IPS-20b (cell line): ENCODE data around the gene ACTR2.

ENCODE experiments used
- H3K27ac ChIP-seq: one replicate; pipeline ENCODE4 v1.5.1; 2013; ENCODE audit warnings: low read length
- H3K27me3 ChIP-seq: 2 replicates; pipeline ENCODE4 v1.6.1; 2013; ENCODE audit warnings: mild to moderate bottlenecking, low read length, inconsistent platforms; ENCODE audit not compliant: insufficient read depth
- H3K36me3 ChIP-seq: 2 replicates; pipeline ENCODE4 v1.6.1; 2013; ENCODE audit warnings: low read depth, mild to moderate bottlenecking, inconsistent platforms, low read length, moderate library complexity; ENCODE audit not compliant: insufficient read depth
- H3K4me1 ChIP-seq: 2 replicates; pipeline ENCODE4 v1.6.1; 2013; ENCODE audit warnings: mild to moderate bottlenecking, control low read depth, inconsistent platforms, low read length, moderate library complexity; ENCODE audit not compliant: insufficient read depth
- H3K4me3 ChIP-seq: 2 replicates; pipeline ENCODE4 v1.5.1; 2013; ENCODE audit warnings: mild to moderate bottlenecking, low read length, inconsistent platforms
- H3K9ac ChIP-seq: 2 replicates; pipeline ENCODE4 v1.6.1; 2013; ENCODE audit warnings: low read depth, mild to moderate bottlenecking, inconsistent platforms, low read length, moderate library complexity
- H3K9me3 ChIP-seq: 2 replicates; pipeline ENCODE4 v1.6.1; 2013; ENCODE audit warnings: mild to moderate bottlenecking, low read depth, low read length, inconsistent platforms; ENCODE audit not compliant: insufficient read depth

The ACTR2 gene

GRCh38 chr2:65287364-65287763 lies 59.7 kb downstream of the ACTR2 start:
- H3K36me3 ChIP-seq = no peaks in the 10 kb centered on the region
- H3K9me3 ChIP-seq = no peaks in the 10 kb centered on the region
- H3K27ac ChIP-seq = no peak overlapping the region
- H3K9ac ChIP-seq = no peak overlapping the region
- H3K27me3 ChIP-seq = peaks cover 29% of the 10 kb centered on the region
- H3K4me3 ChIP-seq = no peak overlapping the region
- H3K4me1 ChIP-seq = peaks cover 1% of the 10 kb centered on the region; the same call in 1 of the 2 replicates

GRCh38 chr2:65291216-65292105 lies 63.8 kb downstream of the ACTR2 start:
- Histone ChIP-seq H3K4me1 (no peaks in the 10 kb centered on the region), H3K27me3 (peaks cover 2% of the 10 kb centered on the region; the same call in 1 of the 2 replicates), H3K27ac (no peak overlapping the region), H3K9ac (no peak overlapping the region), H3K4me3 (no peak overlapping the region), H3K9me3 (no peaks in the 10 kb centered on the region), H3K36me3 (no peaks in the 10 kb centered on the region)

- Histone ChIP-seq H3K9ac (no peak overlapping the region), H3K36me3 (no peaks in the 10 kb centered on the region), H3K4me3 (no peak overlapping the region), H3K9me3 (no peaks in the 10 kb centered on the region), H3K27ac (no peak overlapping the region), H3K27me3 (no peaks in the 10 kb centered on the region; the same call in 1 of the 2 replicates), H3K4me1 (no peaks in the 10 kb centered on the region)
Observed at GRCh38 chr2:65292106-65292400, 64.4 kb downstream of the ACTR2 start.

GRCh38 chr2:65292461-65293011 lies 64.9 kb downstream of the ACTR2 start:
- Histone ChIP-seq H3K4me1 (no peaks in the 10 kb centered on the region), H3K27me3 (no peaks in the 10 kb centered on the region; the same call in 1 of the 2 replicates), H3K9ac (no peak overlapping the region), H3K36me3 (no peaks in the 10 kb centered on the region), H3K27ac (no peak overlapping the region), H3K9me3 (no peaks in the 10 kb centered on the region), H3K4me3 (no peak overlapping the region)

GRCh38 chr2:65293376-65293775 lies 65.7 kb downstream of the ACTR2 start:
- no peak overlapping the region for H3K4me3 ChIP-seq
- no peaks in the 10 kb centered on the region for H3K4me1 ChIP-seq
- H3K36me3 ChIP-seq = no peaks in the 10 kb centered on the region
- no peak overlapping the region for H3K27ac ChIP-seq
- no peaks in the 10 kb centered on the region for H3K9me3 ChIP-seq
- H3K9ac ChIP-seq = no peak overlapping the region
- H3K27me3 ChIP-seq = no peaks in the 10 kb centered on the region; the same call in 1 of the 2 replicates

- no peaks in the 10 kb centered on the region for H3K9me3 ChIP-seq
- H3K4me1 ChIP-seq = no peaks in the 10 kb centered on the region
- H3K9ac ChIP-seq = no peak overlapping the region
- no peak overlapping the region for H3K4me3 ChIP-seq
- no peaks in the 10 kb centered on the region; the same call in 1 of the 2 replicates for H3K27me3 ChIP-seq
- no peak overlapping the region for H3K27ac ChIP-seq
- H3K36me3 ChIP-seq = no peaks in the 10 kb centered on the region
Observed at GRCh38 chr2:65294136-65294535, 66.5 kb downstream of the ACTR2 start.

- H3K4me1 ChIP-seq = no peaks in the 10 kb centered on the region
- no peak overlapping the region for H3K4me3 ChIP-seq
- no peak overlapping the region for H3K9ac ChIP-seq
- no peaks in the 10 kb centered on the region for H3K36me3 ChIP-seq
- no peaks in the 10 kb centered on the region for H3K9me3 ChIP-seq
- no peaks in the 10 kb centered on the region; the same call in 1 of the 2 replicates for H3K27me3 ChIP-seq
- no peak overlapping the region for H3K27ac ChIP-seq
Observed at GRCh38 chr2:65294701-65295100, 67.1 kb downstream of the ACTR2 start.

GRCh38 chr2:65296971-65297370 lies 69.3 kb downstream of the ACTR2 start:
- Histone ChIP-seq H3K4me1 (peaks cover 17% of the 10 kb centered on the region; the same call in 1 of the 2 replicates), H3K27me3 (no peaks in the 10 kb centered on the region; the same call in none of the 2 replicates)

GRCh38 chr2:65297544-65297943 lies 69.9 kb downstream of the ACTR2 start:
- Histone ChIP-seq H3K9ac (no peak overlapping the region), H3K4me3 (no peak overlapping the region), H3K4me1 (peaks cover 17% of the 10 kb centered on the region; the same call in 1 of the 2 replicates), H3K36me3 (no peaks in the 10 kb centered on the region), H3K27ac (no peak overlapping the region), H3K9me3 (no peaks in the 10 kb centered on the region), H3K27me3 (no peaks in the 10 kb centered on the region; the same call in none of the 2 replicates)

More at GRCh38 chr2:65296971-65297370, 69.3 kb downstream of the ACTR2 start:
- Histone ChIP-seq H3K9me3 (no peaks in the 10 kb centered on the region), H3K9ac (no peak overlapping the region), H3K36me3 (no peaks in the 10 kb centered on the region), H3K4me3 (no peak overlapping the region), H3K27ac (no peak overlapping the region)

- H3K4me3 ChIP-seq = no peak overlapping the region
- no peaks in the 10 kb centered on the region for H3K36me3 ChIP-seq
- H3K9ac ChIP-seq = no peak overlapping the region
- H3K27ac ChIP-seq = no peak overlapping the region
- H3K4me1 ChIP-seq = peaks cover 17% of the 10 kb centered on the region; the same call in 1 of the 2 replicates
- no peaks in the 10 kb centered on the region; the same call in none of the 2 replicates for H3K27me3 ChIP-seq
- H3K9me3 ChIP-seq = no peaks in the 10 kb centered on the region
Observed at GRCh38 chr2:65298089-65298488, 70.5 kb downstream of the ACTR2 start.

GRCh38 chr2:65299246-65299645 lies 71.6 kb downstream of the ACTR2 start:
- Histone ChIP-seq H3K36me3 (no peaks in the 10 kb centered on the region), H3K4me1 (peaks cover 17% of the 10 kb centered on the region; the same call in 1 of the 2 replicates), H3K27me3 (no peaks in the 10 kb centered on the region; the same call in none of the 2 replicates), H3K9me3 (no peaks in the 10 kb centered on the region), H3K27ac (no peak overlapping the region), H3K9ac (no peak overlapping the region), H3K4me3 (no peak overlapping the region)
